Esophagus muscularis mucosa (tissue), 4 donors: Measurements from ENCODE around the gene BMAL1. TPM values are rescaled to one million over a fixed set of nuclear protein-coding genes. Genes with fewer than 3 reads are reported as not detected.
"Not testable (repeated sequence)": the region's sequence is repeated elsewhere in the genome, so short reads cannot be mapped to it uniquely, and the experiment has no call there.

Experiments used
- DNase-seq: peaks from one replicate; pipeline ENCODE4 v3.0.0-alpha.2; 2017; ENCODE audit errors: extremely low spot score
- H3K27ac ChIP-seq, 4 donors: fragments of 200-600 bp; sonication (generic); replicated peaks in 1 of 4; 1 replicate in 3 of 4; 2 replicates in 1 of 4; pipeline ENCODE4 v1.5.1; 2016 to 2019; ENCODE audit warnings: mild to moderate bottlenecking in 1 of 4
- H3K27me3 ChIP-seq, 4 donors: fragments of 200-600 bp; sonication (generic); one replicate each; pipeline versions ENCODE4 v1.5.1 to v1.6.0; 2016 to 2019
- H3K36me3 ChIP-seq, 4 donors: fragments of 200-600 bp; sonication (generic); one replicate each; pipeline ENCODE4 v1.5.1; 2016 to 2019
- H3K4me1 ChIP-seq, 4 donors: fragments of 200-600 bp; sonication (generic); one replicate each; pipeline ENCODE4 v1.5.1; 2016 to 2019
- H3K4me3 ChIP-seq, 4 donors: fragments of 200-600 bp; sonication (generic); 1 replicate in 2 of 4; 2 replicates in 2 of 4; pipeline ENCODE4 v1.5.1; 2016 to 2019; ENCODE audit warnings: mild to moderate bottlenecking in 4 of 4, moderate library complexity in 1 of 4
- H3K9me3 ChIP-seq, 4 donors: fragments of 200-600 bp; sonication (generic); 1 replicate in 3 of 4; 2 replicates in 1 of 4; pipeline ENCODE4 v1.5.1; 2016 to 2019
- EP300 ChIP-seq: sonication (generic); formaldehyde crosslinking; IDR thresholded peaks from one replicate; pipeline ENCODE4 v1.6.1; 2017; ENCODE audit warnings: antibody characterized with exemption
- POLR2A ChIP-seq: fragments of 450-650 bp; IDR thresholded peaks from one replicate; pipeline ENCODE4 v1.6.1; 2017; ENCODE audit warnings: antibody characterized with exemption, moderate library complexity, mild to moderate bottlenecking, low read depth
- POLR2AphosphoS5 ChIP-seq, 2 donors: sonication (generic); formaldehyde crosslinking; IDR thresholded peaks; one replicate each; pipeline ENCODE4 v1.6.1; 2017; ENCODE audit warnings: antibody characterized with exemption in 2 of 2
- WGBS: methylation state at CpG from one replicate; pipeline ENCODE4 v1.1.5; 2018; 5-methylcytosine and 5-hydroxymethylcytosine counted together
- intact Hi-C: fragments of 100-400 bp; cut with DNase I; formaldehyde crosslinking; loops from one replicate; pipeline ENCODE4 v1.15.1; 2023
- total RNA-seq, 4 donors: library from RNA; depleted of rRNA; stranded (reverse); fragments of >200 nt; gene quantifications; one replicate each; pipeline versions ENCODE4 v1.1.0 to v1.2.1, GENCODE V29; 2016
- TF ChIP-seq, protein P1 (sequence below), 3 experiments: fragments of 200-600 bp in 2 of 3; fragments of 450-650 bp in 1 of 3; sonication (generic) in 2 of 3; IDR thresholded peaks; one replicate each; pipeline ENCODE4 v1.5.1; 2017 to 2019; ENCODE audit warnings: antibody characterized with exemption in 3 of 3, mild to moderate bottlenecking in 2 of 3, moderate library complexity in 1 of 3

BMAL1 gene
- total RNA-seq, 4 donors from 2014 or later = 31.1 to 36.4 (median 33.9) TPM

DNA sequence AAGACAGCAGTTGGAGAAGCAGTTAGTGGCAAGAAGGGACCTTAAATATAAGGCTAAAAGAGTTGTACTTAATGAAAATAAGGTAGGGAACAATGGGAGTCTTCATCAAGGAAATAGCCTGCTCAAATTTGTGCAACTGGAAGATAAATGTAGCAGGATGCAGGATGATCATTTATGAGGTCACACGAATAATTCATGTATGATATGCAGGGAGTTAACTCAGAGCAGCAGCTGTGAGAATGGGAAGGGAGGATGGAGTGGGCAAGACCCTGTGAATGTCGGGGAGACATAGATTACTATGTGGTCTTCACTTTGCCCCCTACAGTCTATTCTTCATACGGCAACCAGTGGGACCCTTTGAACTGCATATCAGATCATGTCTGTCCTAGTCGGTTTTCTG is 25.2 kb upstream of the BMAL1 start:
- intact Hi-C loops = no loop called here
- H3K4me1 ChIP-seq = no peaks in the 10 kb centered on the region
- H3K9me3 ChIP-seq = no peaks in the 10 kb centered on the region
- DNase-seq = peak; percentile 17
- H3K27ac ChIP-seq = no peak overlapping the region
- TF ChIP-seq POLR2A (no peak), POLR2AphosphoS5 (IDR thresholded peaks at IDR 0.05) (no peak)
- H3K36me3 ChIP-seq = no peaks in the 10 kb centered on the region
- 94% methylated on average over 4 of the region's 4 CpGs for WGBS
- no peak overlapping the region for H3K4me3 ChIP-seq
- no peaks in the 10 kb centered on the region for H3K27me3 ChIP-seq

DNA sequence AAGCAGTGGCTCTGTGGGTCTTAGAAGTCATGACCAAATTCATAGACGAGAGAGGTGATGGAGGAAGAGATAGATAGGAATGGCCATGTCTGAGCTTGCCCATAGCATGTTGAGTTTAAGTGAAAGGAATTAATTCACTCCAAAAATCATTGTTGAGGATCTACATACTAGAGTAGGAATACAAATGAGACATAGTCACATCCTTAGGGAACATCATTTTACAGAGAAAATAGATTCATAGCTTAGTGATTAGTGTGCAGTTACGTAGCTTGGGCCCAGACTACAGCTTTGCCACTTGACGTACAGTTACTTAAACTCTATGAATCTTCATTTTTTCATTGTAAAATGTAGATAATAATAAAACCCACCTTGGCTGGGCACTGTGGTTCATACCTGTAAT is 21.4 kb upstream of the BMAL1 start:
- WGBS = 96% methylated on average over 3 of the region's 3 CpGs
- no peak for TF ChIP-seq POLR2AphosphoS5 (IDR thresholded peaks at IDR 0.05)
- intact Hi-C loops = no loop called here
- H3K4me1 ChIP-seq = peaks cover 11 to 16% (median 15%) of the 10 kb centered on the region in 4 donors
- no peak overlapping the region for H3K4me3 ChIP-seq
- no peaks in the 10 kb centered on the region for H3K27me3 ChIP-seq
- H3K27ac ChIP-seq = no peak overlapping the region
- no peaks in the 10 kb centered on the region for H3K36me3 ChIP-seq
- H3K9me3 ChIP-seq = no peaks in the 10 kb centered on the region
- DNase-seq = peak; percentile 19

DNA sequence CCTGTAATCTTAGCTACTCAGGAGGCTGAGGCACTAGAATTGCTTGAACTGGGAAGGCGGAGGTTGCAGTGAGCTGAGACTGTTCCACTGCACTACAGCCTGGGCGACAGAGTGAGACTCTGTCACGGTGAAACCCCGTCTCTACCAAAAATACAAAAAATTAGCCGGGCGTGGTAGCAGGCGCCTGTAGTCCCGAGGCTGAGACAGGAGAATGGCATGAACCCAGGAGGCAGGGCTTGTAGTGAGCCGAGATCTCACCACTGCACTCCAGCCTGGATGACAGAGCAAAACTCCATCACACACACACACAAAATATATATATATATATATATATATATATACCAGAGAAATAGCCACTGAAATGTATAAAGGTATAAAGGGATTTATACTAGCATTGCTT is 19.5 kb upstream of the BMAL1 start:
- DNase-seq, H3K36me3 ChIP-seq, intact Hi-C loops, H3K9me3 ChIP-seq, H3K27me3 ChIP-seq, H3K4me3 ChIP-seq, H3K27ac ChIP-seq: not testable (repeated sequence)
- 96% methylated on average over 9 of the region's 9 CpGs for WGBS
- H3K4me1 ChIP-seq = peaks cover 24 to 32% (median 31%) of the 10 kb centered on the region in 4 donors

DNA sequence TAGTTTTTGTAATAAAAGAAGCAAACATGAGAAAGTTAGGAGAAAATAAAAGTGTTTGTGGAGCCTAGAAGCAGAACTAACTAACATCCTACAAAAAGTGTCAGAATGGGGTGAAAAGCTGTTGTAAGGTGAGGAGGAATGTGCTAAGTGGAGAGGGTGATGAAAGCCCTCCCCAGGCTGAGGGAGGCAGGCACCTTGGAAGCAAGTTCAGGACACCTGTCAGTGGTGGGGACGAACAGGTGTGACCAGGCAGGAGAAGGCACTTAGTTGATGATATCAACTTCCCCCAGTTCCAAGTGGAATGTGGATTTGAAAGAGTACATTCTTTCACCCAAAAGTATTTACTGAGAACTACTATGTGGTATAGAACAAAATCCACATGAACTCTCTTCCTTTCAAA is 18.7 kb upstream of the BMAL1 start:
- Histone ChIP-seq H3K27ac (no peak overlapping the region), H3K4me1 (peaks cover 24 to 32% (median 31%) of the 10 kb centered on the region in 4 donors), H3K9me3 (no peaks in the 10 kb centered on the region), H3K36me3 (no peaks in the 10 kb centered on the region), H3K4me3 (no peak overlapping the region), H3K27me3 (no peaks in the 10 kb centered on the region)
- 100% methylated on average over 1 of the region's 1 CpG for WGBS
- DNase-seq = peak; percentile 5
- TF ChIP-seq POLR2A = no peak
- TF ChIP-seq, protein P1, sequence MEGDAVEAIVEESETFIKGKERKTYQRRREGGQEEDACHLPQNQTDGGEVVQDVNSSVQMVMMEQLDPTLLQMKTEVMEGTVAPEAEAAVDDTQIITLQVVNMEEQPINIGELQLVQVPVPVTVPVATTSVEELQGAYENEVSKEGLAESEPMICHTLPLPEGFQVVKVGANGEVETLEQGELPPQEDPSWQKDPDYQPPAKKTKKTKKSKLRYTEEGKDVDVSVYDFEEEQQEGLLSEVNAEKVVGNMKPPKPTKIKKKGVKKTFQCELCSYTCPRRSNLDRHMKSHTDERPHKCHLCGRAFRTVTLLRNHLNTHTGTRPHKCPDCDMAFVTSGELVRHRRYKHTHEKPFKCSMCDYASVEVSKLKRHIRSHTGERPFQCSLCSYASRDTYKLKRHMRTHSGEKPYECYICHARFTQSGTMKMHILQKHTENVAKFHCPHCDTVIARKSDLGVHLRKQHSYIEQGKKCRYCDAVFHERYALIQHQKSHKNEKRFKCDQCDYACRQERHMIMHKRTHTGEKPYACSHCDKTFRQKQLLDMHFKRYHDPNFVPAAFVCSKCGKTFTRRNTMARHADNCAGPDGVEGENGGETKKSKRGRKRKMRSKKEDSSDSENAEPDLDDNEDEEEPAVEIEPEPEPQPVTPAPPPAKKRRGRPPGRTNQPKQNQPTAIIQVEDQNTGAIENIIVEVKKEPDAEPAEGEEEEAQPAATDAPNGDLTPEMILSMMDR (IDR thresholded peaks at IDR 0.05) = no peak
- TF ChIP-seq EP300 = no peak
- TF ChIP-seq POLR2AphosphoS5 (IDR thresholded peaks at IDR 0.05) = no peak
- intact Hi-C loops = no loop called here

DNA sequence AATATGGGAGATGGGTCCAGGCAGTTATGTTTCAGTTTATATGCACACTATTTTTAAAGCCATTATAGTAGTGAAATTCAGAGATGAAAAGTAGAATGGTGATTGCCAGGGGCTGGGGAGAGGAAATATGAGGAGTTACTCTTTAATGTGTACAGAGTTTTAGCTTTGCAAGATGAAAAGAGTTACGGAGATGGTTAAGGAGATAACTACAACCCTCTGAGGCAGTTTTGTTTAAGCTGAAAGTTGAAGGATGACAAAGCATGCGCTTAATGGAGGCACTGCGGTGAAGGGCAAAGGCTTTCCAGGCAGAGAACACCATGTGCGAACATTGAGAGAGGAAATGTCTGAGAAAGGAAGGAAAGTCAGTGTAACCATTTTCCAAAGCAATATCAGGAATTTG is 18.2 kb upstream of the BMAL1 start:
- 88% methylated on average over 4 of the region's 4 CpGs for WGBS
- intact Hi-C loops = no loop called here
- DNase-seq = peak; percentile 26
- H3K9me3 ChIP-seq = no peaks in the 10 kb centered on the region
- H3K36me3 ChIP-seq = no peaks in the 10 kb centered on the region
- H3K4me3 ChIP-seq = no peak overlapping the region
- no peak overlapping the region for H3K27ac ChIP-seq
- no peaks in the 10 kb centered on the region for H3K27me3 ChIP-seq
- H3K4me1 ChIP-seq = peaks cover 24 to 32% (median 31%) of the 10 kb centered on the region in 4 donors
- TF ChIP-seq EP300 = no peak
- TF ChIP-seq POLR2AphosphoS5 (IDR thresholded peaks at IDR 0.05) = no peak
- TF ChIP-seq, protein P1 (IDR thresholded peaks at IDR 0.05) = no peak
- no peak for TF ChIP-seq POLR2A

DNA sequence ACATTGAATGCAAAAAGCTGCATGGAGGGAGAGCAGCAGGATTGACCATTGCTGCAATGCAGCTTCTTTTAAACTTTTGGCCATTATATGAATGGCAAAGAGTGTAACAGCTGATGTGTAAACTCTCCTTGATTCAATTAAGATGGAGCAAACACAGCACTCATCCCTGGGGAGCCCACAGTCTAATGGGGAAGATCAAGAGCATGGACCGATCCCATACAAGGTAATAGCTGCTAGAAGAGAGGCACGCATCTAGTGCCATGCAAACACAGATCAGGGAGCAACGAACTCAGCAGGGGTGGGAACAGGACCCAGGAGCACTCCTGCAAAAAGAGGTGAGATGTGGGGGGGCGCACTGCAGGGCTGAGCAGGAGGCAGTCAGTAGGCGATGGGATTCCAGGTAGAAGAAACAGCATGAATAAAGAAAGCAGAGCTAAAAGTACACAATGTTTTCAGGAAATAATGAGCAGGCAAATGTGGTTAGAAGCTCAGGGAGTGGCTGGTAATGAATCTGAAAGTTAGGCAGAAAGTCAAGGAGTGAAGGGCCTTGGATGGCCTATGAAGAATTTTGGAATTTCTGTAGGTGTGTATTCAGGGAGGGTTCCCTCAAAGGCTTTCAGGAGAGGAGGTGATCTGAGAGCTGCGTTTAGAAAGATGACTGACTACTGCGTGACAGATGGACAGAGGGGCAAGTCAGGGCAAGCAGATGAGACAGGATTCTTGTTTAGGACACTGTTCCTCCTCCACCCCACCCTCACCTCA is 17.2 kb upstream of the BMAL1 start:
- WGBS = 72% methylated on average over 7 of the region's 7 CpGs
- TF ChIP-seq POLR2A (no peak), POLR2AphosphoS5 (IDR thresholded peaks at IDR 0.05) (no peak), EP300 (no peak)
- TF ChIP-seq, protein P1 (IDR thresholded peaks at IDR 0.05) = no peak
- intact Hi-C loops = no loop called here
- peak; percentile 77 for DNase-seq
- no peak overlapping the region for H3K4me3 ChIP-seq
- no peaks in the 10 kb centered on the region for H3K9me3 ChIP-seq
- H3K4me1 ChIP-seq = peaks cover 24 to 32% (median 31%) of the 10 kb centered on the region in 4 donors
- H3K27me3 ChIP-seq = no peaks in the 10 kb centered on the region
- no peaks in the 10 kb centered on the region for H3K36me3 ChIP-seq
- peak overlapping the region; percentile 70 to 82 (median 77) for H3K27ac ChIP-seq
